HUES48 (cell line): Measurements from ENCODE around the gene AOAH.

Experiments
- H3K27ac ChIP-seq: one replicate; pipeline ENCODE4 v1.7.0; 2013; ENCODE audit warnings: low read depth, low read length, inconsistent platforms
- H3K27me3 ChIP-seq: 2 replicates; pipeline ENCODE4 v1.6.1; 2013; ENCODE audit warnings: mild to moderate bottlenecking, low read length; ENCODE audit not compliant: control insufficient read depth, insufficient read depth
- H3K36me3 ChIP-seq: 2 replicates; pipeline ENCODE4 v1.6.1; 2013; ENCODE audit warnings: low read length; ENCODE audit not compliant: control insufficient read depth, insufficient read depth
- H3K4me1 ChIP-seq: 2 replicates; pipeline ENCODE4 v1.6.1; 2013; ENCODE audit warnings: mild to moderate bottlenecking, low read length; ENCODE audit not compliant: control insufficient read depth, insufficient read depth
- H3K4me3 ChIP-seq: 2 replicates; pipeline ENCODE4 v1.5.1; 2013; ENCODE audit warnings: mild to moderate bottlenecking, low read depth, low read length
- H3K9ac ChIP-seq: 2 replicates; pipeline ENCODE4 v1.6.1; 2013; ENCODE audit warnings: mild to moderate bottlenecking, low read depth, low read length, moderate library complexity
- H3K9me3 ChIP-seq: 2 replicates; pipeline ENCODE4 v1.6.1; 2013; ENCODE audit warnings: low read length; ENCODE audit not compliant: control insufficient read depth, insufficient read depth

Gene AOAH

GRCh38 chr7:36600869-36601530, 123.3 kb downstream of the AOAH start:
- Histone ChIP-seq H3K36me3 (no peaks in the 10 kb centered on the region), H3K4me1 (0 out of 2 replicates have a peak, but pooled peaks cover 3% of the 10 kb centered on the region), H3K27ac (no peak overlapping the region), H3K9ac (no peak overlapping the region), H3K4me3 (no peak overlapping the region), H3K27me3 (no peaks in the 10 kb centered on the region), H3K9me3 (no peaks in the 10 kb centered on the region)

- no peak overlapping the region for H3K27ac ChIP-seq
- no peaks in the 10 kb centered on the region for H3K9me3 ChIP-seq
- H3K36me3 ChIP-seq: no peaks in the 10 kb centered on the region
- no peak overlapping the region for H3K4me3 ChIP-seq
- peaks cover 8% of the 10 kb centered on the region; the same call in 1 of the 2 replicates for H3K4me1 ChIP-seq
- no peak overlapping the region for H3K9ac ChIP-seq
- H3K27me3 ChIP-seq: no peaks in the 10 kb centered on the region
Observed at GRCh38 chr7:36600314-36600682, 124.0 kb downstream of the AOAH start.

GRCh38 chr7:36599645-36600313, 124.5 kb downstream of the AOAH start:
- H3K4me3 ChIP-seq: no peak overlapping the region
- H3K9me3 ChIP-seq: no peaks in the 10 kb centered on the region
- no peaks in the 10 kb centered on the region for H3K36me3 ChIP-seq
- no peak overlapping the region for H3K27ac ChIP-seq
- H3K4me1 ChIP-seq: peaks cover 8% of the 10 kb centered on the region; the same call in 1 of the 2 replicates
- H3K9ac ChIP-seq: no peak overlapping the region
- H3K27me3 ChIP-seq: no peaks in the 10 kb centered on the region

- H3K9ac ChIP-seq: no peak overlapping the region
Observed at GRCh38 chr7:36598054-36598674, 126.1 kb downstream of the AOAH start.

GRCh38 chr7:36597090-36597773, 127.1 kb downstream of the AOAH start:
- no peak overlapping the region for H3K27ac ChIP-seq
- H3K4me1 ChIP-seq: peaks cover 8% of the 10 kb centered on the region; the same call in 1 of the 2 replicates
- no peaks in the 10 kb centered on the region for H3K27me3 ChIP-seq
- no peaks in the 10 kb centered on the region for H3K9me3 ChIP-seq
- H3K9ac ChIP-seq: no peak overlapping the region
- H3K4me3 ChIP-seq: no peak overlapping the region
- no peaks in the 10 kb centered on the region for H3K36me3 ChIP-seq

More at GRCh38 chr7:36598054-36598674, 126.1 kb downstream of the AOAH start:
- H3K4me1 ChIP-seq: peaks cover 8% of the 10 kb centered on the region; the same call in 1 of the 2 replicates
- no peaks in the 10 kb centered on the region for H3K27me3 ChIP-seq
- no peak overlapping the region for H3K4me3 ChIP-seq
- H3K9me3 ChIP-seq: no peaks in the 10 kb centered on the region
- no peak overlapping the region for H3K27ac ChIP-seq
- no peaks in the 10 kb centered on the region for H3K36me3 ChIP-seq

- Histone ChIP-seq H3K36me3 (no peaks in the 10 kb centered on the region), H3K9ac (no peak overlapping the region), H3K9me3 (no peaks in the 10 kb centered on the region), H3K27me3 (no peaks in the 10 kb centered on the region), H3K4me3 (no peak overlapping the region), H3K27ac (no peak overlapping the region), H3K4me1 (peaks cover 8% of the 10 kb centered on the region; the same call in 1 of the 2 replicates)
Observed at GRCh38 chr7:36594445-36594844, 129.8 kb downstream of the AOAH start.

- H3K36me3 ChIP-seq: no peaks in the 10 kb centered on the region
- H3K27me3 ChIP-seq: no peaks in the 10 kb centered on the region
- H3K9ac ChIP-seq: no peak overlapping the region
- H3K4me1 ChIP-seq: peaks cover 7% of the 10 kb centered on the region; the same call in 1 of the 2 replicates
- H3K9me3 ChIP-seq: no peaks in the 10 kb centered on the region
- no peak overlapping the region for H3K4me3 ChIP-seq
- H3K27ac ChIP-seq: no peak overlapping the region
Observed at GRCh38 chr7:36591636-36592035, 132.7 kb downstream of the AOAH start.

- no peaks in the 10 kb centered on the region for H3K27me3 ChIP-seq
- H3K4me1 ChIP-seq: no peaks in the 10 kb centered on the region
- no peak overlapping the region for H3K9ac ChIP-seq
- no peaks in the 10 kb centered on the region for H3K9me3 ChIP-seq
- H3K4me3 ChIP-seq: no peak overlapping the region
- H3K27ac ChIP-seq: no peak overlapping the region
- H3K36me3 ChIP-seq: no peaks in the 10 kb centered on the region
Observed at GRCh38 chr7:36589391-36589790, 134.9 kb downstream of the AOAH start.

- no peak overlapping the region for H3K4me3 ChIP-seq
- no peak overlapping the region for H3K27ac ChIP-seq
- no peaks in the 10 kb centered on the region; the same call in 1 of the 2 replicates for H3K4me1 ChIP-seq
- H3K9ac ChIP-seq: no peak overlapping the region
- no peaks in the 10 kb centered on the region for H3K9me3 ChIP-seq
- H3K36me3 ChIP-seq: no peaks in the 10 kb centered on the region
- H3K27me3 ChIP-seq: no peaks in the 10 kb centered on the region
Observed at GRCh38 chr7:36583318-36583717, 141.0 kb downstream of the AOAH start.

GRCh38 chr7:36575832-36576231, 148.5 kb downstream of the AOAH start:
- H3K4me3 ChIP-seq: no peak overlapping the region
- H3K27me3 ChIP-seq: no peaks in the 10 kb centered on the region
- H3K9me3 ChIP-seq: peaks cover 7% of the 10 kb centered on the region
- no peak overlapping the region for H3K9ac ChIP-seq
- H3K36me3 ChIP-seq: no peaks in the 10 kb centered on the region
- H3K27ac ChIP-seq: no peak overlapping the region
- H3K4me1 ChIP-seq: no peaks in the 10 kb centered on the region; the same call in 1 of the 2 replicates
